GM19324 (cell line): ENCODE measurements around the gene MAML3.

Experiments
- ATAC-seq: cut with Tn5 transposase; IDR thresholded peaks from one replicate; pipeline ENCODE4 v1.9.1; 2021; ENCODE audit warnings: mild to moderate bottlenecking, moderate library complexity; ENCODE audit not compliant: unreplicated experiment, low FRiP score

MAML3 gene

DNA sequence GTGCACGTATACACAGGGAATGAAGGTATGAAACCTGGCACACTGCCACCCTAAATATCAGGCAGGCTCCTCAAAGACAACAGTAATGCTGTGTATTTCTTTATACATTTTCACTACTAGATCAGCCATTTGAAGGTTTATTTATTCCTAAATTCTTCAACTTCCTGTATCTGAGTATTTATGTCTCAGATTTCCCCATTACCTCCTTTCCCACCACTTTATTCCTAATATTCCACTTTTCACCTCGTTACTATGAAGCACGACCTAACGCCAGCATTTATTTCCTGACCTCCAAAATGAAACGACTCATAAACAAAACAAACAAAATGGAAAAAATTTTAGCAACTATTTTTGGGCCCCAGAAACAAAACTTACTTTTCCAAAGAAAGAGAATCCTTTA lies 69.6 kb downstream of the MAML3 start:
- ATAC-seq: no peak

DNA sequence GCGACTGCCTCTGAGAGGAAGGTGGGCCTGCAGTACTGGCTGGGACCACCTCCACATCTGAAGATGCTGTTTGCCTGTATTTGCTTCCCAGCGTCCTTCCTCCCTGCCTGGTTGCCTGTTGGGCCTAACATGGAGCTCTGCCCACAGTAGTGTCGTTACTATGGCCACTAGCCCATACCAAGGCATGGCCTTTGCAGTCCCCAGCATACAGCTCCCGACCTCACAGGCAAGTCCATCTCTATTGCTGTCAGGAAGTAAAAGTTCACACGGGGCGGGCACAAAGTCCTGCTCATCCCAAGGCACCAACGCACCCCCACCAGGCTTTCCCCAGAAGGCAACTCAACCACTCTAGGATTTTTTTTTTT lies 71.6 kb downstream of the MAML3 start:
- no peak for ATAC-seq

DNA sequence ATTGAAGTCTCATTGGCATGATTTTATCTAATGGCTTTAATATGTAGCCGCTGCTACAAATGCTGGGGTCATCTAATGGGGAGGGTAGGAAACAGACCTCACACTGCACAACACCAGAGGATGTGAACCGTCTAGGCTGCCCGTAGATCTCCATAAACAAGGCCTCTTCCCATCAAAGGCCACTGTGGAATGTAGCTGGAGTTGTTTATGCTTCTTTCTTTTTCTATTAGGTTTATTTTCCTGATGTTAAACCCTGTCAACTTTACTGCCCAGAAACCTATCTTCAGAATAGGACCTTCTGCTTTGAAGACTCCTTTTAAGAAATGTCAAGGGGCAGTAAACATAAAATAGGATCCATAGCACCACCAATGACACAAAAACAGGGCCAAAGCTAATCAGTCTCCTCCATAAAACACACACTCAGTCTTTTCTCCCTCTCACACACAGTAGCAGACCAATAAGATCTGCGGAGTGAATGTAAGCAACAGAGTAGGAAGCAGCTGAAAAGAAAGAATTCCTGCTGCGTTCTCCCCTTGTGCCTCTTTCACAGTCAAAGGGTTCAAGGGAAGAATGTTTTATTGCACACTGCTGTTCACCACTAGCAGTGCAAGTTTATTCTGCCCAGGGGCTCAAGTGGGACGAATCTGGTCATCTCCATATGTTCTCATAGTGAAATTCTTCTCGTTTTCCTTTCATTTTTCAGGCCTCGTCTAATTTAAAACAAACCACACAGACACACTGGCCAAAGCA lies 72.2 kb downstream of the MAML3 start:
- ATAC-seq: no peak

DNA sequence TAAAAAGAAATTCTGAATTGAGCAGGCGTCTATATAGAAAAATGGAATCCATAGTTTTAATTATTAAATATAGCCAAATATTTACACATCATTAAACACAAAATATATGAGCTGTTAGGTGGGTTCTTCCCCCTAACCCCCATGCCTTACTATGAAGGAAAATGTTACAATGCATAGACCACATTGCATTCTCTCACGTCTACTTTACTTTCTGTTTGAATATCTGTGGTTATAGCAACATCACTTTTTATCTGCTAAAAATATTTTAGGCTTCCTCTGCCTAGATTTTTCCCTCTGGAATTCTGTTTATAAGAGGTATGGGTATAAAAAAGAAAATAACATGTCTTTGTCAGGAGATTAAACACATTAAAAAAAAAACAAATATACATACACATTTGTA lies 73.1 kb downstream of the MAML3 start:
- ATAC-seq: no peak

DNA sequence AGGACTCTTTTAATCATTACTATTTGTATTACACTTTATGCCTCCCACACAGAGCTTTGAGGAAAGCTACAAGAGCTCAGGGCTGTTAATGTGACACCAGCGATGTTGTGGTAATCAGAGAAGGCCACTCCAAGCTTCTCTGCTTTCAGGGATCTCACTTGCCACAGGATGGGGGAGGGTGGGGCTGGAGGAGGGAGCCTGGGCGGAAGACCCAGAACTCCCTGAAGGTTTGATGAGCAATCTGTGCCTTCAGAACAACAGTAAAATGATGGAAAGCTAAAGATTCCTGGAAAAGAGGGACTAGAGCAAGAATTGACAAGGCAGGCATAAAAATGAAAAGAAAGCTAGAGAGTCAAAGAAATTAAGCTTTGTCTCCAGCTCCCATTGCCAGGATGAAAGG lies 75.6 kb downstream of the MAML3 start:
- no peak for ATAC-seq

DNA sequence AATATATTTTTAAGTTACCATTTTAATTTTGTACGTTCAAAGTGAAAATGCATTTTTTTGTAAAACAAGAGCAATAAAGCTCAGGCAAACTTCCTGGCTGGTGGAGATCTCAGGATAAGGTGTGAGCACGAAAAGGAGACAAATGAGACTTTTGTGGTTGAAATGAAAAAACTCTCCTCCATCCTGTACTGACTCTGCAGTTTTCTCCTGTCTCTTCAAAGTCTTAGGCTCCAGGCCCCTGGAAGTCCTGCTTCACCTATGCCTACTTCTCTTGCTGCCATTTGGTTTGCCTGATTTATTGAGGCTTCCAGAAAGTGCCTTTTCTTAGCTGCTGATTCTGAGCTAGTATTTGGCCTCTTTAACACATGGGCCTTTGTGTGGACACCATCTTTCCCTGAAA lies 77.7 kb downstream of the MAML3 start:
- no peak for ATAC-seq

DNA sequence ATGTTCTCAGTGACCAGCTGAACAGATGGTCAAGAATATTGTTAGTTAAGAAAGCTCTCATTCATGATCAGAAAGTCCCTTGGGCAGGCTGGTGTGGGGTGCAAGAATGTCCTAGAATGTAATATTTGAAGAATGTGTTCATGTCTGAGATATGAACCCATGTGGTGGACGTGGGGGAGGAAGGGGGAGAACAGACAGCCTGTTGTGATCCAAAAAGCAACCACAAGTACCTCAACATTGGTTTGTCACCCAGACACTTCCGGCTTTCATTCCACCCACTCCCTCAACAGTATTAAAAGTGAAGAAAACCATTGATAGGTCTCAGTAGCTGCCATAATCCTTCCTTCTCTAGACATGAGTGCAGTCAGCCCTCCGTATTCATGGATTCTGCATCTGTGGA lies 82.2 kb downstream of the MAML3 start:
- no peak for ATAC-seq

DNA sequence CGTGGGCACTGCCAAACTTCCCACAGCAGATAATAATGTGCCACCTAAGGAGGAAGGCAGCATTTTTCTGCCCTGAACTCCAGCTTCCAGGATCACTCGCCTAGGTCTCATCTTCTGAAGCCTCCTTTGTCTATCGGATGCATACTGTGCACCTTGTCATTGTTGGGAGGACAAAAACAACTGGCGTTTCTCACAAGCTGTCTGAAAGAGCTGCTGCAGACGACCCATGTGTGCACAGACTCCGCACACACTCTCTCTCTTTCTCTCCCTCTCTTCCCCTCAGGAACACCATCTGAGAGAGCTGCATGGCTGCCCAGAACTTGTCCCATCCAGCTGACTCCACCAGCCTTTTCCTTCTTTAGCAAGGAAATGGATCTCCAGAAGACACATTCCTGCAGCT lies 83.0 kb downstream of the MAML3 start:
- no peak for ATAC-seq

DNA sequence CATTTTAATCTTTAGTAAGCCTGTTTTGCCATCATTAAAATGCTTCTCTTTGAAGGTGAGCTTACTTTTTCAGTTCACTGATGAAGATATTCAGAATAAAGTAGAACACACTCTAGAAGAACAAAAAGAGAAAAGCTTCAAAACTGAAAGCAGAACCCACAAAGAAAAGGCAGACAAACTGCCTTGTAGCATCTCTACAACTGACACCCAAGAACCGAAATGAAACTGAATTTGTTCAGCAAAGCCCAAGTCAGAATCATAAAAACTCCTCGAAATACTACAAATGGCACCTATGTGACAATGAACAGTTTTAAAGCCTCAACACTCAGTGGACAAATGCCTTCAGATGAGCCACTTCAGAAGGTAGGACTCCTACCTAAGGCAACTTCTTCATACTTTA lies 83.6 kb downstream of the MAML3 start:
- ATAC-seq: no peak

DNA sequence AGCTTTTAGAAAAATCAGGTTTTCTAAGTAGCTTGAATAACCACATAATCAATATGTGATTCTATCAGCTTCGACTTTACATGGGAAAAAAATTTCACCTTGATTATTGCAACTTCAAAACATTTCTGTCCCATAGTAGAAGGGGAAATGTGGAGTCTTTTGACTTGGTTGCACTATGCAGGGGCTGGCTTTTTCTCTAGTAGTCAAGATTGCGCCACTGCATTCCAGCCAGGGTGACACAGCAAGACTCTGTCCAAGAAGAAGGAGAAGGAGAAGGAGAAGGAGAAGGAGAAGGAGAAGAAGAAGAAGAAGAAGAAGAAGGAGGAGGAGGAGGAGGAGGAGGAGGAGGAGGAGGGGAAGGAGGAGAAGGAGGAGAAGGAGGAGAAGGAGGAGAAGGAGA lies 84.9 kb downstream of the MAML3 start:
- no peak for ATAC-seq

DNA sequence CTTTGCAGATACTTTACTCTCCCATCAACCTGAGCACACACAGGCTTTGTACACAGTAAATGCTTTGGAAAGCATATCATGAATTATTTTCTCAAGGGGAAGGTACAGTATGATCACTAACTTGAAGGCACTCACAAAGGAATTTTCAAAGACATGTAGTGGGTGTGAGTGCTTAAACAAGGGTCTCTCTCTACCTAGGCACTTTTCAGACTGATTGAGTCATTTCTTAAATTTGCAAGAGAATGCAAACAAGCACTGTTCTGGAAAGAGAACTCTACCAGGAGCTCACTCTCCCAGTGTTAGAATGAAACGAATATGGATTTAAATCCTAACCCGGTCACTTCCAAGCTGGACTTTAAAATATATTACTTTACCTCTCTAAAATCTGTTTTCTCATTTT lies 85.7 kb downstream of the MAML3 start:
- no peak for ATAC-seq

DNA sequence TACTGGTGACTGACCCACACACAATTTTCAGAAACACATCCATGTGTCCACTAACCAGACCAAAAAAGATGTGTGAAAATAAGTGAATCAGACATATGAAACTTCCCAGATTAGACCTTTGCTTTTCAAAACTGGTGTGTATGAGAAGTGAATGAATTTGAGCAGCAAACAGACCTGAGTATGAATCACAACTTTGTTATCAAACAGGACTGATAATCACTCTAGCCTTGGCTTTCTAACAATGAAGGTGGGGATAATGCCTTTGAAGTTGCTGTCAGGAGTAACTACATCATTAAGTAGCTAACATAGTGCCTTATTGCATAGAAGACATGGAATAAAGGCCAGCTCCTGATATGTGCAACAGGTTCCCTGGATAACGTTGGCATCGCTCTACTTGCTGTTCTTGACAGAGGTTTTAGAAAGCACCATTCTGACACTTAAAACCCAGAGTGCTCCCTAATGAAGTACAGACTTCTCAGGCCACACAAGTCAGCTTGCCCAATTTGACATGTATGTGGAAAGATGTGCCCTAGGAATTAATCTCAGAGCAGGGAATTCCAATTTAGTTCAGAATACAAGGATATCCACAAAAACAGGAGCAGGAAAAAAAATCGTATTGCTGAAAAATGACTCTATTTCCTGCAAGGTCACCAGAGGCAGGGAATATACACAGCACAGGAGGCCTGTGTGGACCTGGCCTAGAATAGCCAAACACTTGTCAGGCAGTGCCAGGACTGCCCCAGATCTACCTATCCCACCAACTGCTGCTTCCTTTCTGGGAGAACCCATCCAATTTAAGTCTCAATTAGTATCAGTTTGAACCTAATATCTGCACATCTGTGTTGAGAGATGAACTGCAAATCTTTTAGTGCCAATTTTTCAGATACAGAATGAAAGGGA lies 87.7 kb downstream of the MAML3 start:
- ATAC-seq: no peak

DNA sequence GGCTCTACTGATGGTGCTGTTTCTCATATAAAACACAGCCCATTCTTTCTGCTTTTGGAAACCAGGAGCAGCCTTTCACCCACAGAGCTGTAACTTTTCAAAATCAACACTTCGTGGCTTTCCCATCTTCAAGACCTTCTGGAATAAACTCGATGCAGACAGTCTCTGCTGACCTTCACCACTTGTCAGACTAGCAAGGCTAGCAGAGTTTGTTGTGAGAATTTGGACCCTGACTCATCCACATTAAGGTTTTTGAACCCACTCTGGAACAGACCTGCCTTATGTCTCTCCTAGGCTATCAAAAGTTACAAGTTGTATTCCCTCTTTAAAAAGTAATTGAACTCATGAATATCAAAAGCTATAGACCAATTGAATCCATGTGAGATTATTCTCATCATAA lies 88.6 kb downstream of the MAML3 start:
- no peak for ATAC-seq

DNA sequence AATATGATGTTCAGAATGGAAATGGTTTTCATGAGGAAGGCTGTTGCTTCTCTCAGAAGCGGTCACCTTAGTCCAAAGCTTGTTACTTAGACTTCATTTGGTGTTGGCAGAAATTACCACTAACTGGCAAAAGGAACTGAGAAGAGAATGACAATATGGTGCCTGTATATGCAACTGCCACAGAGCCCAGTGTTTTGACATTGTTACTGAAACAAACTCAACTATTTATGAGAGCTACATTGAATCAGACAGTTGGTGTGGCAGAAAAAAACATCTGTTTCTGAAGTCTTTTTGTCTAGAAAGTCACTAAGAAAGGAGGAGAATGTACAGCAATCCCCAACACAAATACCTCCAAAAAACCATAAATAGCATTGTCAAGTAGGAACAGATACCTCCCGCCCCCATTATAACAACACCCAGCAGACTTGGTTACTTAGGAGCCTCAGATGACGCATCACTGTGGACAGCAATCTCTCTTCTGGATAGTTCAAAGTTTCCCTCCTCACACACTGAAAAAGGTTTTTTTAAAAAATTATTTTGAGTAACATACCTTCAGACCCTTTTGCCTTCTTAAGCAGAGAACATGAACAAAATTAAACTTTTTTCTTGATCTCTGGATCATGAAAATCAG lies 92.2 kb downstream of the MAML3 start:
- ATAC-seq: no peak

DNA sequence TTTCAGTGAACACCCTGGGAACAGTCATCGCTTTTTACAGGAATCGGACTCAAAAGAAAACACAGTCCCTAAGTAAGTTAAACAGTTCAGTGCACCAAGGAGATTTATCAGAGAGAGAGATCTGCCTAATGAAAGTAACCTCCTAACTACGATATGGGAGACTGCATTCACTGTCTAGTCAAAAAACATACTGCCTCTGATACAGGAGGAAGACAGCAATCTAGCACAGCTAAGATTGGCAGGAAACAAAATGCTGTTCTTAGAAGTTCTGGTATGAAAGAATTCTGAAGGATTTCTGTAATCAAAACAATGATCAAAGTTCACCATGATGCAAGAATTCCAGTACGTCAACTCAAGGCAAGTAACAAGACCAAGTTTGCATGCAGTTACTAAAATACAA lies 92.8 kb downstream of the MAML3 start:
- no peak for ATAC-seq

DNA sequence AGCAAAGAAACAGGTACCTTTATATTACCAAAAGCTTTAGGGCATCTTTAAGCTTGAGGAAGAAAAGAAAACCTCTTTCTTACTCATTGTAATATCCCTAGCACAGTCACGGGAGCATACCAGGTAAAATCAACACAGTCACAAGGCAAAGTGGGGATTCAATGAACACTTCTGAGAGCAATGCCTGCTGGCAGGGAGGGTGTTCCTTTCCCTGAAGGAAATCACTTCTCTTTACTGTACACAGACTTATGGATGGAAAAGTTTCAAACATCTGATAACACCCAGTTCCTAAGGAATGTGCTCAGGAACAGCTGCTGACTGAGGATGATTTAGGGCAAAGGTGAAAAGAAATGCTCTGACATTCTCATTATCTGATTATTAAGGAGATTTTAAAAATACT lies 94.8 kb downstream of the MAML3 start:
- no peak for ATAC-seq

DNA sequence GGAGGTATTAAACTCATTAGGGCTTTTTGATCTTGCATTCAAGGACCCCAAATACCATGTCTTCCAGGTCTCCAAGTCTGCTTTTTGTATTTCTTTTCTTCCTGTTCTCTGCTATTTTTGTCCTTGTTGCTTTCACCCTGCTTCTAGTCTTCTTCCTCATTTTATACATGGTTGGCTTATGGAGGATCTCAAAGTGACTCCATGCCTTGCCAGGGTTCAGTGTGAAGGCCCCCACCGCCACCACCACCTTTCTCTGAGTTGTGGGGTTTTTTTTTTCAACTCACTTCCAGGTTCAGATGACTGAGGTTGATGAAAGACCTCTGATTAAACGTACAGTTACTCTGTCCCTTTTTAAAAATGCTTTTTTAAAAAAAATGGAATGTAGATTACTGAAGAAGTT lies 96.3 kb downstream of the MAML3 start:
- ATAC-seq: no peak

DNA sequence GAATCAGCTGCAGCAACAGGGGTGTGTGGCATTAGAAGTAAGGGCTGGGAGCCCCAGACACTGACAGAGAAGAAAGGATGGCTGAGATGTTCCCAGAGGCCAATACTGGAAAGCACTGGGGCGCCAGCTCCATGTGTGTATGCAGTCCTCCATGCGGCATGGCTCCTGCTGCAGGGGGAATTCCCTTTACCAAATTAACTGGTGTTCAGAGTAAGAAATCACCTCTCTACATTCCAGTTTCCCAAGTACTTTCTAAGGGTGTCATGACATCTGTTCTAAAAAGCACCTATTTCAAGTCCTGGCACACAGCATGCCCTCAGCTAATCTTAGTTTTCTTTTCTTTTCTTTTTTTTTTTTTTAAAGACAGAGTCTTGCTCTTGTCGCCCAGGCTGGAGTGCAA lies 98.0 kb downstream of the MAML3 start:
- no peak for ATAC-seq

DNA sequence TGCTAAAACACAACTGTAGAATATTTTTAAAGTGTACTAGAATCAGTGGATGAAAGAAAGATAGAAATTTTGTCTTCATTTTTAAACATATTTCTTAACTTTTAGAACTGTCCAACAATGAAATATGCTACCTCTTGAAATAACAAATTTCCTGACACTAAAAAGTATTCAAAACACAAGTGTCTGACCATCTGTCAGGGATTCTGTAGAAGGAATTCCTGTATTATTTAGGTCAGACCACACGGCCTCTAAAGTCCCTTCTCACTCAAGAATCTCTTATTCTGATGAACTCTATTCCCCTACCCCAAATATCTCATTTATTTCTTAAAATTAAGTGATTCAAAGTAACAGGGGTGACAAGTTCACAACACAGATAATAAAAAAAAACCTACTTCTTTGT lies 99.1 kb downstream of the MAML3 start:
- ATAC-seq: no peak

DNA sequence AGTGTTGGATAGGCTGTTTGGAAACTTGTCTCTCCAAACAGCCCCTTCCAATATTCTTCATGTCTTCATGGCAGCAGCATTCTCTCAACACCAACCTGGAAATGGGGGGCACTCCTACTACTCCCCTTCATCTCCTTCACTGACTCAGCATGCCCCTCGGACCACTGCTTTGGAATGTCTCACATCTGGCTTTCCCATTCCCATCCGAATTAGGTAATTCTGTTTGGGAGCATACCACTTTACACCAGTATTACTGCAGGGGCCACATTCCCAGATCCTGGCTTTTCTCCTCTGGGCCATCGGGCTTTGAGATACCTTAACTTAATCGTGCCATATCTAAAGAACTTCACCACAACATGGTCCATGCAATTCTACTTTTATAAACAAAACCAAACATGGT lies 100.8 kb downstream of the MAML3 start:
- no peak for ATAC-seq

DNA sequence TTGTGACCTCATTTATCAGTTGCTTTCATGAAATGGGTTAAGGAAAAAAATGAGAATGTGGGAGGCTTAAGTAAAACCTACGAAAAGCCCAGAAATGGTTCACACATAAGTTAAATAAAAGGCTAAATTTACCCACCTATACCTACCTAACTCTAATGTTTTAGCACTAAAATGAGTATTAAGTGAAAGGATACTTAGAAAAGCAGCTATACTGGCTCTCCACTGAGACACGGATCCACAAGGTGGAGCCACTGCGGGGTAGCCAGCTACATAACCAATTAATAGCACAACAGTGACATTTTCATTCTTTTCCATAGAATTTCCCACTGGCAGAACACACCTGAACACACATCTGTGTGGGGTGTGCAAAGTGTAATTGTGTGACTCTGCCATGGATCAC lies 101.9 kb downstream of the MAML3 start:
- ATAC-seq: no peak
